Measurements from ENCODE around the gene ARHGEF28.

ARHGEF28 gene

GRCh38 chr5:73743161-73743560 lies 117.2 kb downstream of the ARHGEF28 start:
- DNase-seq, result no peak

GRCh38 chr5:73745836-73746235 lies 119.8 kb downstream of the ARHGEF28 start:
- DNase-seq, result no peak

GRCh38 chr5:73746608-73747007 lies 120.6 kb downstream of the ARHGEF28 start:
- no peak for DNase-seq

GRCh38 chr5:73747696-73748380 lies 121.8 kb downstream of the ARHGEF28 start:
- no peak for DNase-seq

GRCh38 chr5:73748510-73749400 lies 122.8 kb downstream of the ARHGEF28 start:
- no peak for DNase-seq

GRCh38 chr5:73749485-73750270 lies 123.7 kb downstream of the ARHGEF28 start:
- DNase-seq, result no peak

- DNase-seq, result no peak
Measured at GRCh38 chr5:73751254-73751914, 125.4 kb downstream of the ARHGEF28 start.

GRCh38 chr5:73754254-73754653 lies 128.3 kb downstream of the ARHGEF28 start:
- no peak for DNase-seq

GRCh38 chr5:73757416-73757815 lies 131.4 kb downstream of the ARHGEF28 start:
- no peak for DNase-seq

GRCh38 chr5:73759771-73760170 lies 133.8 kb downstream of the ARHGEF28 start:
- no peak for DNase-seq

- no peak for DNase-seq
Measured at GRCh38 chr5:73763300-73764032, 137.5 kb downstream of the ARHGEF28 start.

GRCh38 chr5:73764586-73764985 lies 138.6 kb downstream of the ARHGEF28 start:
- no peak for DNase-seq

GRCh38 chr5:73764996-73765395 lies 139.0 kb downstream of the ARHGEF28 start:
- no peak for DNase-seq

GRCh38 chr5:73766902-73767301 lies 140.9 kb downstream of the ARHGEF28 start:
- DNase-seq, result no peak

GRCh38 chr5:73770172-73771025 lies 144.4 kb downstream of the ARHGEF28 start:
- DNase-seq, result no peak

GRCh38 chr5:73774924-73775323 lies 148.9 kb downstream of the ARHGEF28 start:
- DNase-seq, result no peak

- DNase-seq, result no peak
Measured at GRCh38 chr5:73776405-73776804, 150.4 kb downstream of the ARHGEF28 start.

- no peak for DNase-seq
Measured at GRCh38 chr5:73777192-73777591, 151.2 kb downstream of the ARHGEF28 start.

GRCh38 chr5:73780302-73781080 lies 154.5 kb downstream of the ARHGEF28 start:
- no peak for DNase-seq

GRCh38 chr5:73781107-73781768 lies 155.2 kb downstream of the ARHGEF28 start:
- DNase-seq, result no peak
